HG03095 (cell line): ENCODE measurements around the gene PDE9A.

Experiments
- ATAC-seq: cut with Tn5 transposase; IDR thresholded peaks from one replicate; pipeline ENCODE4 v1.9.1; 2021; ENCODE audit warnings: moderate library complexity; ENCODE audit not compliant: unreplicated experiment

PDE9A gene

GRCh38 chr21:42641311-42642218, 11.9 kb upstream of the PDE9A start:
- no peak for ATAC-seq

DNA sequence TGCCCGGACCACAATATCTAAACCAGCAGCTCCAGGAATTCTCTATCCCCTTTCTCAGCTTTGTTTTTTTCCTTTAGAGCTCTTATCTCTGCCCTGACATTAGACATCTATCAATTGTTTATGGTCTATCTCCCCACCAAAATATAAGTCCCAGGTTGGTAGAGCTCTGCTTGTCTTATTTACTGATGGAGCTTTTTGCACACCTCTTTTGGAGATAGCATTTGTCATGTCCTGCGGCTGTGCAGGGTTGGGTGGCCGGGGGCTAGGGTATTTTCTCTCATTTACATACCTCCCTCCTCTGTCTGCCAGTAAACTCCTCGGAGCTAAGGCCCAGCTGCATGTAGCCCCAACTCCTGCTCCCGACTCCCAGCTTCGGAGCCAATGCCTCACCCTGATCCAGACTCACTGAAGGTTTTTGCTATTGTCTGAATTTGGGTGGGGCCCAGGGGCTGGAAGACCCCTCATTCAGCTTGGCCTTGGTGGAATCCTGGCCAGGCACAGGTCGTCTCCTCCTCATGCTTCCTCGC, 11.1 kb upstream of the PDE9A start:
- ATAC-seq = no peak

GRCh38 chr21:42644223-42645208, 8.9 kb upstream of the PDE9A start:
- no peak for ATAC-seq

GRCh38 chr21:42645211-42646075, 8.0 kb upstream of the PDE9A start:
- no peak for ATAC-seq

DNA sequence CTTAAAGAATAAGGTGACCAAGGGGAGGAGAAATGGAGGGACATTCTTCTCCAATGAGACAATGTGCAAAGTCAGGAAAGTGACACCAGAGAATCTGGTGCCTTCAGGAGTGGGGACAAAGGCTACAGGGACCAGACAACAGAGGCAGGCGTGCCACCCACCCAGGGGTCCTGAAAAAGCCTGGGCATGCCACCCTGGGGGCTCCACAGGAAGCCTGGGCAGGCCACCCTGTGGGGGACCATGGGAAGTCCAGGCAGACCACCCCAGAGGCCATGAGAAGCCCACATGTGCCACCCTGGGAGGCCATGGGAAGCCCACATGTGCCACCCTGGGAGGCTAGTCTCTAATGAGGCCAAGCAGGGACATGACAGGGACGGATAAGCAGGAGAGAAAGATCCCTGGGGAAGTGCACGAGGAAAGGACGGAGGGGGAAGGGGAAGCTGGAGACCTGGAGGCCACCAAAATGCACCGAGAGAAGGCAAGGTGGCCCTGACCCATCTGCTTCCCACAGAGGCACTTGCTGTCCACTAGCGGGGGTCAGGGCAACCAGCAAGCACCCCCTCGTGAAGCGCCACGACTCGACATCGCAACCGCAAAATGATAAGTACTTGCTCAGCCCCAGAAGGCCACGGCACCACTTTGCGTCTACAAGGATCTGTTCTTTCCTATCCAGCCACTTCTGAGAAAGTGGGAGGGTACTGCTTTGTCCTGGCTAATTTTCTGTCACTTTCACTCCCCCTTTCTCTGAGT, 7.2 kb upstream of the PDE9A start:
- no peak for ATAC-seq

GRCh38 chr21:42646836-42647235, 6.6 kb upstream of the PDE9A start:
- no peak for ATAC-seq

DNA sequence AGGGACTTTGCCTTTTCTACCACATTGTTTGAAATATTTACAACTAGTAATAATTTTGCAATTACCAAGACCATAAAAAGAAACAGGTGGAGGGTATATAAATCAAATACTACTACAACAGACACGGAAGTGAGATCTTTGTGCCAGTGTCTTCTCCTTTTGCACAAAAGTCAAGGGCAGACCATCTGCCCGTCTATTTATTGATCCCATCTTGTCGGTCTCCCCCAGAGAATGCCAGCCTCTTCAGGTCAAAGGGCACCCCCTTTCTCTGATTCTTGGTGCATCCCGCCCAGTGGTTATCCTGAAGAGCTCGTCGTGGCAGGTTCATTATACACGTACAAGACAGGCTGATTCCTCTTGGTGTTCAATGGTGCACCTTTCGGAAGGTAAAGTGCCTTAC, 4.8 kb upstream of the PDE9A start:
- no peak for ATAC-seq

- ATAC-seq = no peak
These were observed 4.0 kb upstream of the PDE9A start for GRCh38 chr21:42649122-42650032.

DNA sequence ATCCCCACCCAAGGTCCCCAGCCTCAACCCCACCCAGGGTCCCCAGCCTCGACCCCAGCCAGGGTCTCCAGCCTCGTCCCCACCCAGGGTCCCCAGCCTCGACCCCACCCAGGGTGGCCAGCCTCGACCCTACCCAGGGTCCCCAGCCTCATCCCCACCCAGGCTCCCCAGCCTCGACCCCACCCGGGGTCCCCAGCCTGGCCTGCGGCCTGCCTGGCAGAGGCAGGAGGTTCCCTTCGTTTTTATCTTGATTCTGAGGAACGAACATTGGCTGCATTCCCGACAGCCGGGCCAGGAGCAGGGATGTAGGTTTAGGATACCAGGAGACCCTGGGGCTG, 3.4 kb upstream of the PDE9A start:
- ATAC-seq = no peak

GRCh38 chr21:42650441-42651421, 2.7 kb upstream of the PDE9A start:
- no peak for ATAC-seq

DNA sequence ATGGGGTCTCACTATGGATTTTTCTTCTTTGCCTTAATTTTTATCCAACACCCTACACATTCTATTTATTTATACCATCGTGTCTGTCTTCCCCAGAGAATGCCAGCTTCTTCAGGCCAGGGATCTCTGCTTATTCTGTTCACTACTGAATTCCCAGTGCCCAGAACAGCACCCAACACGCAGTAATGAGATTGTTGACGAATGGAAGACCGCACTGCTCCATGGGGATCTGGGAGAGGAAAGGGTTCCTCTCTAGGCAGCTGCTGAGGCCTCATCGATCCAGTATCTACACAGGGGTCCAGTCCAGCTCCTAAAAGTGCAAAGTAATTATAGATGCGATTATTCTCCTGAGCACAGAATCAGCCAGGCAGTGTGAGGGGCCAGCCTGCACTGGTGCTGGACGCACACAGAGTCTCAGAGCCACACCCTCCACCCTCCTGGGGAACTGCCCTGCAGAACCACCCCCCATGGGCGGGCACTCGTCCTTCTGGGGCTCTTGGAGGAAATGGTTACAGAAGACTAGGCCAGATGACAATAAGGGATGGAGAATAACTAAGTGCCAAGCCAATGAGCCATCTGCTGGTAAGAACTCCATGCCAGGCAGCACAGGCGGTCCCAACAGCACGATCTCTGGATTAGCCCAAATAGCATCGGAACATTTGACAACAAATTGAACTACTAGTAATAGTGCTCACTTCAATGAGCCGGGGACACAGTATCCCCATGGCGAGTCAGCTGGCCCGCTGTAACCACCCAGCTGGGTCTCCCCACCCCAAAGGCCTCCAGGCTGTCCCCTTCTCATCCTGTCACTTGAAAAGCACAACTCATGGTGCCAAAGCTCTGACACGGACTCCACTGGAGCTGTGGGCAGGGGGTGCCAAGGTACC, 1.7 kb upstream of the PDE9A start:
- no peak for ATAC-seq

- no peak for ATAC-seq
These were observed 742 bp upstream of the PDE9A start for GRCh38 chr21:42652527-42653230.

GRCh38 chr21:42654179-42654912, 925 bp downstream of the PDE9A start:
- ATAC-seq = no peak

DNA sequence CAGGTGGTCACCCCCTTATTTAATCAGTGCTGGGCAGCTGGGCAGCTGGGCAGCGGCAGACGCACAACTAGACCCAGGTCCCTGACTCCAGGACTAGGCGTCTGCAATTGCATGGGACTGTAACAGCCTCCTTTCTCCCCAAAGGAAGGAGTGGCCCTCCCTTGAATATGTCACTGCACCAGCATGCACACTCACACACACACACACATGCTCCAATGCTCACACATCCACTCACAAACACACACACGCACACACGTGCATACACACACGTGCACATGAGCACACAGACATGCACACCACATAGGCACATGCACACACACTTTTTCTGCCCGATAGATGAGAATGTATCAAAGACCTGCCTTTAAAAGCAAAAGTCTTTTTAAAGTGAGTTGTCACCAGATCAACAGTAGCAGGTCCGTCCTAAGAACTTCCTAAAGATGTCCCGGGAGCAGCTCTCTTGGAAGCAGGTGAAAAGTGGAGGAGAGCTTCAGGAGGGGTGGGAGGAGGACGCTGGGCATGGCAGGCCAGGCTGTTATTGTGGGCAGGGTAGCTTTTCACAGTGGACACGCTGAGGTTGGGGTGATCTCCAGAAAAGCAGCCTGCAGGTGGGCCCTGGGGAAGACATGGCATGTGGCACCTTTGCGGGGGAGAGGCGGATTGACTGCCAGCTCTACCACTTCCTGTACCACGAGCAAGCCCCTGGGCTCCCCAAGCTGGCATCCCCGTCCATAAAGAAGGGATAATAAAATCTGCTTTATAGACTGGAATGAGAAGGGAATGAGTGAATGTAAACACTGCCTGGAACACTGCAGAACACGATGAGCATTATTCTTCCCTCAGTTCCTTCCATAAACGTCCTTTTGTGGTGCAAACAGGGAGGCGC, 1.7 kb downstream of the PDE9A start:
- no peak for ATAC-seq
